HG03139 (cell line): ENCODE results near the gene GTPBP1.

ENCODE experiments used
- ATAC-seq: cut with Tn5 transposase; IDR thresholded peaks from one replicate; pipeline ENCODE4 v1.9.1; 2021; ENCODE audit not compliant: unreplicated experiment

The GTPBP1 gene

GRCh38 chr22:38739300-38740055 is 33.7 kb downstream of the GTPBP1 start:
- no peak for ATAC-seq

- ATAC-seq, result no peak
Observed at GRCh38 chr22:38740116-38740723, 34.5 kb downstream of the GTPBP1 start.

- no peak for ATAC-seq
Observed at GRCh38 chr22:38740754-38741153, 35.0 kb downstream of the GTPBP1 start.

- no peak for ATAC-seq
Observed at GRCh38 chr22:38741166-38741565, 35.4 kb downstream of the GTPBP1 start.

- no peak for ATAC-seq
Observed at GRCh38 chr22:38741576-38741975, 35.8 kb downstream of the GTPBP1 start.

- no peak for ATAC-seq
Observed at GRCh38 chr22:38742176-38742942, 36.6 kb downstream of the GTPBP1 start.

GRCh38 chr22:38744981-38745380 is 39.2 kb downstream of the GTPBP1 start:
- ATAC-seq, result no peak

DNA sequence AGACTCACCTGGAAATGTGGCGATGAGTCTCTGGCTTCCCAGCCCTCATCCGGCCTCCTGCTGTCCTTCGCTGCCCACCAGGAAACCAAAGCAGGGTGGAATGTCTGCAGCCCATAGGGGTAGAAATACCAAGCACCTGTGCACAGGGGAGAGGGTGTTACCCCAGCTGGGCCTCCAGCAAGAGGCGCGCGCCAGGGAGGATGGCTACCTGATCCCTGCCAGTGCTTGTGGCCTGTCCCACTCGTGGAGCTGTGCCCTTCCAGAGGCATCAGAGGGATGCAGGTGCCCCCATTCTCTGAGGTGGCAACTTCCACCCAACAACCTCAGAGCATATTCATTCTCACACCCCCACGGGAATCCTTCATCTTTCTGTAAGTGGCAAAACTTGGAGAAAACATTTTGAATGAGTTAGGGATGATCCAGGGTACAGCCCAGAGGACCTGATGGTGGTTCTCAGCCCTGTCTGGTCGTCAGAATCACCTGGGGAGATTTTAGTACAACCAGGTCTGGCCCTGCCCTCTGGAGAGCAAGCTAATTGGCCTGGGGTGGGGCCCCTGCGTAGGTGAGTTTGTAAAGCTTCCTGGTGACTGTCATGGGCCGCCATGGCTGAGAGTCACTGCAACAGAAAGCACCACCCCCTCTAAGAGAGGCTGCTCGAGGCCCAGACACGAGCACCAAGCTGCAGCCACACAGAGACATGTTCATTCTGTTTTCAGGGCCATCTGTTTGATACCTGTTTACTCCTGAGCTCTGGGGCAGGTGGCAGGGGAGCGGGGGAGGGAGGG is 40.1 kb downstream of the GTPBP1 start:
- no peak for ATAC-seq

GRCh38 chr22:38748487-38749136 is 42.9 kb downstream of the GTPBP1 start:
- ATAC-seq, result no peak

GRCh38 chr22:38750104-38750503 is 44.4 kb downstream of the GTPBP1 start:
- no peak for ATAC-seq

DNA sequence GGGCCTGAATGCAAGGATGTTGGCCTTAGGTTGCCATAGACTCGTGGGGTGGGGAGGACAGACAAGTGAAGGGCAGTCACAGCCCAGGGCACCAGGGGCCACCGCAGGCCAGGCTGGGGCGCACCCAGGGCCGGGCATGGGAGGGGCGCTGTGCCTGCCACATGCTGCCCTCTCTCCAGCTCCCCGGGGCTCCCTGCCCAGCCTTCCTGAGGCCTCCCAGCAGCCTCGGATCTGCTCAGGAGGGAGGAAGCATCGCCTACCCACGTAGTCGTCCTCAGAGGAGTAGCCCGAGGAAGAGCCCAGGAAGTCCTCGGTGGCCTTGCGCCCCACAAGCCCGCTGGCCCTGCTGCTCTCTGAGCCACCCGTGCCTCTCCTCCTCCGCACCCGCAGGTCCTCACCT is 44.9 kb downstream of the GTPBP1 start:
- no peak for ATAC-seq

DNA sequence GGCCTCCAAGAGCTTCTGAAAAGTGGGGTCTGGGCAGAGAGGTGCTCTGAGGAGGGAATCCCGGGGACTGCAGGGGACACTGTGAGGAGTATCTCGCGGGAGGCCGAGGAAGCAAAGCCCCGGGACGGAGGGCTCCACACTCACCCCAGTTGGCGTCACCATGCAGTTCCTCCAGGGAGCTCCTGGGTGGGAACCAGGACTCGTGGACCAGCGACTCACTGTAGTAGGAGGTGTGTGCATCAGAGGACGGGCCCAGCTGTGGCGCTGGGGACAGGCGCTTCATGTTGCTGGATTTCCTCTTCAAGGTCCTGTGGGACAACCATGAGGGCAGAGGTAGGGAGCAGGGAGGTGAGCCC is 45.3 kb downstream of the GTPBP1 start:
- ATAC-seq, result no peak

GRCh38 chr22:38751422-38752346 is 45.9 kb downstream of the GTPBP1 start:
- ATAC-seq, result peak; percentile 38

- ATAC-seq, result no peak
Observed at GRCh38 chr22:38753948-38754750, 48.4 kb downstream of the GTPBP1 start.

GRCh38 chr22:38754751-38755154 is 49.0 kb downstream of the GTPBP1 start:
- ATAC-seq, result no peak

DNA sequence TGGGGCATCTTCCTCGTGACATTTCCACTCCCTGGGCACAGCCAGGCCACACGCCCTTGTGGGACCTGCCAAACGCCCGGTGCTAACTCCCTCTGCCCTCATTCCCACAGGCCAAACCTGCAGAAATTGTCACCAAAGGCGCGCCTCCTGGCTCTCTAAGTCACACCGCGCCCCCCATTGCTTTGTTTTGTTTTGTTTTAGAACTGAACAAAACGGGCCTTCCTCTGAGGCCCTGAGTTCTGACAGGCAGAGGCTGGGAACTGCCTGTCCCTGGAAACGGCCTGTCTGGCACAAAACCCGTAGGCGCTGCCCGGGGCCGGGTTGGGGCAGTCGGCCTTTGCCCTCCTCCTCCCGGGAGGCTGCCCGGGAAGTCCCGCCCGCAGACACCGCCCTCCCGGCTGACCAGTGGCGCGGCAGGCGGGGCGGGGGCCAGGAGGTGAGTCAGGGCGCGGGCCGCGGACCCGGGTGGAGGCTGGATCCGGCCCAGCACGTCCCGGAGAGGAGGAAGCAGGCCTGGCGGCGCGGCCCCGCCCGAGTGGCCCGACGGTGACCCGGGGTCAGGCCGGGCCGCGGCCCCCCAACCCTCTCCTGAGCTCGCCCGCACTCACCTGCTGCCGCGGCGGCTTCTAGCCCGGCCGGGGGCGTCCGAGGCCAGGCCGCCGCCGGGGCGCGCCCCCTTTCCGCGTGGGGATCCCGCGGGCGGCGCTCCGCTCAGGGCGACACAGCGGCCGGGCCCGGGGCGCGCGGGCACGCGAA is 49.6 kb downstream of the GTPBP1 start:
- peak; percentile 23 for ATAC-seq

DNA sequence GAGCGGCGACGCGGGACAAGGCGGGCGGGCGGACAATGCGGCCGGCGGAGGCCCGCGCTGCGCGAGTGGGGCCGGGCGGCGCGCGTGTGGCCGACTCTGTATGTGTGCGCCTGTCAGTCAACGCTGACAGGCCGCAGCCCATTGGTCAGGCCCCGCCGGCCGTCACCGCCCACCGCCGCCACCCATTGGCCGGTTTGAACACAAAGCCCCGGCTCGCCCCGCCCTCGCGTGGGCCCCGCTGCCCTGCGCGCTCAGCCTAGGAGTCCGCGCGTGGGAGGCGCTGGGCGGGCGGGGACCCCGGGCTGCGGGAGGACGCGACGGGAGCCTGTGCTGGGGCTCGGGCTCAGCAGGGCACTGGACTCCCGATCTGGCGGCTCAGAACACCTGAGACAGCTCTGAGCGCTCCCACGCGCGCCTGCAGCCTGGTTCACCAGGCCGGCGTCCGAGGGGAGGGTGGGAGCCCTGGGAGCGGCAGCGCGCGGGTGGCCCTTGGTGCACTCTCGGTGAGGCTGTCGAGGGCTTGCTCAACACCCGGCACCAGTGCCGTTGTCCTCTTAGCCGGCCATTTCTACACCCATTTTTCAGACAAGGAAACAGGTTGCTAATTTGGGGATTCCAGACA is 50.3 kb downstream of the GTPBP1 start, which contains the start of gene SUN2:
Gene SUN2, minus strand, starts transcription at position 88 of the 622 bp plus-strand sequence. CDS start 3,370 bp downstream, outside the sequence.
- peak; percentile 51 for ATAC-seq
